ENCODE results near the gene LRCH1.

Gene LRCH1

DNA sequence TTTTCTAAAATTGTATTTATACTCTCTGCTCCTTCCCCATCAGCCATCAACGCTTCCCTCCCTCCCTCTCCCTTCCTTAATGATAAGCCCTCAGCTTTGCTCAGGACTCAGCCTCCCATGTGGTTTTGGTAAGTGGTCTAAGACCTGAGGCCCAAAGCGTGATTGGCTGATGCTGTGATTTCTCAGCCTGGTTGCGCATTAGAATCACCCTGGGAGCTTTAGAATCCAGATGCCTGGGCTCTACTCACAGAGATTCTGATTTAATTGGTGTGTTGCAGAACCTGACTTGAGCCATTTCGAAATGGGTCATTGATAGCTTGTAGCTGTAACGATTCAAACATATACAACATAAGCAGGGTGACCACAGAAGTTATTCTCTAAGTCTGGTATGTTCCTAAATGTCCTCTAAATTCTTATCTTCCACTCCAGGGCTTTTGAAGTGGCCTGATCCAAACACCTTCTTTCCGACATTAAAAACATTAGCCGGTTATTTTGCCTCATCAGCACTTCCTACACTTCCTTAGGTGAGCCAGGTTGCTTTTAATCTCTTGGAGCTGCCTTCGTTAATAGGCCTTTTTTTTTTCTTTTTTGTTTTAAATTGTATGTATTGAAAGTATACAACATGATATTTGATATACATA is 60.6 kb downstream of the LRCH1 start:
- no peak for DNase-seq
- TF ChIP-seq GATA1 (IDR thresholded peaks at IDR 0.05; ENCODE audit: low read depth, low read length) (no peak), POLR2A (IDR thresholded peaks at IDR 0.05; ENCODE audit: low read length) (no peak)

DNA sequence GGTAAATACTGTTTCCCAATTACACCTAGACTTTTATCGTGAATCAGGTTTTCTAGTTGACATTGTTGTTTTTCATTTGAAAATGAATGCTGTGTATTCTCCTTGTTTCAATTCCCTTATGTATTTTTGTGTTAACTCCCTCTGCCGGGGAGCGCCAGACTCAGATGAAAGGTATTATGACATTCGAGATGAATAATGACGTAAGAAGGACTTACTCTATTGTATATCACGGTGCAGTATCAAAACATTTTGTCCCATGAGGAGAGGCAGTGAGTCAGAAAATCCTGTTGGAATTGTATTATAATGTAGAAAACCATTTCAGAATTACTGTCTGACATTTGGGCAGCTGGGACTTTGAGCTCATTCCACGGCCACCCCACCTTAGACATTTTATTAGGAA is 61.6 kb downstream of the LRCH1 start:
- TF ChIP-seq GATA1 (IDR thresholded peaks at IDR 0.05; ENCODE audit: low read depth, low read length), result no peak
- TF ChIP-seq POLR2A (IDR thresholded peaks at IDR 0.05; ENCODE audit: low read length), result no peak
- no peak for DNase-seq

DNA sequence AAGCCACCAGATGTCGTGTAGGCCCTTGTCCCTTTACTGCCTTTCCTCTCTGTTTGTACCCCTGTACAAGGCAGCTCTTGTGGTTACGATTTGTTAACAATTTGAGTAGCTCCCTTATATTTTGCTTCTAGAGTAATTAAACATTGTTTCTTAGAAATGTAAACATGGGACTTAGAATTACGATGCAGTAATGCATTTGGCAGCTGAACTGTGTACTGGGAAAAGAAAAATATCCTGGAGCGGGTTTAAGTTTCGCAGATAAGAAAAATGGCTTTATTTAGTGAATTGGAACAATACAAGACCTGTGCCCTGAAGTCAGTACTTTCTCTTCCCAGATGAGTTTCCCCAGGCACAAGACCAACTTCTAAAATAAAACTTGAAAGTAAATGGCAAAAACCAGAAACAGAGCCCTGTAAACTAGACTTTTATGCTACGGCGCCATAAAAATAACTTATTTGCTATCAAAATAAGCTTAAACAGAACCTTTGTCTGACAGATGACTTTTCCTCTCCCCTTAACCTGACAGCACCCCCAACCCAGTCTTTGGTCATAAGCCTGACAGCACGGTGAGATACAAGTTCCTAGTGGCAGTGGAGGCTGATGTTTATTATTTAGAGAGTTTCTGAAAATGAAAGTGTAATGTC is 63.0 kb downstream of the LRCH1 start:
- TF ChIP-seq GATA1 (IDR thresholded peaks at IDR 0.05; ENCODE audit: low read depth, low read length), result no peak
- no peak for TF ChIP-seq POLR2A (IDR thresholded peaks at IDR 0.05; ENCODE audit: low read length)
- no peak for DNase-seq

DNA sequence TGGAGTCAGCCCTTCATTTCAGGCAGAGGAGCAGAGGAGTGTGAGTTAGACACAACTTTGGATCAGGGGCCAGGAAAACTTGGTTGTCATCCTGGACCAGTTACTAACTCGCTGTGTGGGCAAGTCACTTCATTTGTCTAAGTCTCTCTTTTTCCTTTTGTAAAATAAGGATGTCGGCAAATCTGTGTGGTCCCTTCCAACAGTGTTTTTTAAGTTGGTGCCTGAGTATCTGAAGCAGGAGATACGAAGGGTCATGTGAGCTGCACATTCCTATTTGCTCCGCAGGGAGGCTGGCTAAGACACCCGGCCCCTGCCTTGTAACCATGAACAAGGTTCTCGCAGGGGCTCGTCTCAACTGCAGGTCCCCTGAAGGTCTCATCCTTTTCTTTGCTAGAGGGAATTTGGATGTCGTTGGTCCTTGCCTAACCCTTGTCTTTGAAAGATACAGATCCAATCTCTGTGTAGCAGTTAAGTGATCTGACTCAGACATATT is 64.3 kb downstream of the LRCH1 start:
- peak in 1 of 2 experiments; percentile 6 for DNase-seq
- TF ChIP-seq GATA1 (IDR thresholded peaks at IDR 0.05; ENCODE audit: low read depth, low read length), result no peak
- TF ChIP-seq POLR2A (IDR thresholded peaks at IDR 0.05; ENCODE audit: low read length), result no peak

DNA sequence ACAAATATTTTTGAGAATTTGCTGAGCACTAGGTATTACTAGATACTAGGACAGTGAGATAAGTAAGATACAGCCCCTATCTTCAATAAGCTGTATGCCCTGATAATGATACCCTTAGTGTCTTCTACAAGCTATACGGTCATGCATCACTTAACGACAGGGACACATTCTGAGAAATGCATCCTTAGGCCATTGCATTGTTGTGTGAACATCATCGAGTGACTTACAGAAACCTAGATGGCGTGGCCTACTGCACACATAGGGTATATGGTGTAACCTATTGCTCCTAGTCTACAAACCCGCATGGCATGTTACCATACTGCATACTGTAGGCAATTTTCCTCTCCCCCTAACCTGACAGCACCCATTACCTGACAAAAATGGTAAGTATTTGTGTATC is 64.9 kb downstream of the LRCH1 start:
- peak in 1 of 2 experiments; percentile 25 for DNase-seq
- TF ChIP-seq GATA1 (IDR thresholded peaks at IDR 0.05; ENCODE audit: low read depth, low read length) (no peak), POLR2A (IDR thresholded peaks at IDR 0.05; ENCODE audit: low read length) (no peak)

DNA sequence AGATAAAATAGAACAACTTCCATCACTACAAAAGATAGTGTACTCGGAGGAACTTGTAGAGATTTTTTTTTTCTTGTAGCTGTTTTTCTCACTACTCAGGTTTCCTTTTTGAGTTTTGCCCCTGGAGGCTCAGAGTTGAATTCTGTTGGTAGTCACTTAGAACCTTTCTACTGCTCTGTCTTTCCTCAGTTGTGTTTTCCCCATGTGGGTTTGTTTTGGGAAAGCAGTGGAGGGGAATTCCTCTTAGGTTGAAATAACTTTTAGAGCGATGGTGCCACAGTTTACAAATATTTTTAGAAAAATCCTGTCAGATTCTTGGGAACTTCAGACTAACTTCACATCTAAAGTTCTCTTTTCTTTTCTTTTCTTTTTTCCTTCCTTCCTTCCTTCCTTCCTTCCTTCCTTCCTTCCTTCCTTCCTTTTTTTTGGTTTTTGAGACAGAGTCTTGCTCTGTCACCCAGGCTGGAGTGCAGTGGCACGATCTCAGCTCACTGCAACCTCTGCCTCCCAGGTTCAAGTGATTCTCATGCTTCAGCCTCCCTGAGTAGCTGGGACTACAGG is 65.8 kb downstream of the LRCH1 start:
- no peak for DNase-seq
- no peak for TF ChIP-seq POLR2A (IDR thresholded peaks at IDR 0.05; ENCODE audit: low read length)
- TF ChIP-seq GATA1 (IDR thresholded peaks at IDR 0.05; ENCODE audit: low read depth, low read length), result no peak

DNA sequence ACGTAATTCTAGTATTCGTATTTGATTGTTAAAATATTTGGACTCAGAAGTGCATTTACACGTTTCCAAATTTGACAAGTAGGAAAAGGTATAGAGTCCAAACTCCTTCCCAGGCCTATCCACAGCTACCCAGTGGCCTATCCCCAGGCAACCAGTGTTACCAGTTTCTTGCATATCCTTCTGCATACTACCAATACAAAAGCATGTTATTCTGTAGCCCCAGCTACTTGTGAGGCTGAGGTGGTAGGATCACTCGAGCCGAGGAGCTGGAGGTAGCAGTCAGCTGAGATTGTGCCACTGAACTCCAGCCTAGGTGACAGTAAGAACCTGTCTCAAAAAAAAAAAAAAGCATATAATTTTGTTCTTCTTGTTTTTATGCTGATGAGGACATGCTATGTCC is 67.1 kb downstream of the LRCH1 start:
- TF ChIP-seq GATA1 (IDR thresholded peaks at IDR 0.05; ENCODE audit: low read depth, low read length) (no peak), POLR2A (IDR thresholded peaks at IDR 0.05; ENCODE audit: low read length) (no peak)
- no peak for DNase-seq

DNA sequence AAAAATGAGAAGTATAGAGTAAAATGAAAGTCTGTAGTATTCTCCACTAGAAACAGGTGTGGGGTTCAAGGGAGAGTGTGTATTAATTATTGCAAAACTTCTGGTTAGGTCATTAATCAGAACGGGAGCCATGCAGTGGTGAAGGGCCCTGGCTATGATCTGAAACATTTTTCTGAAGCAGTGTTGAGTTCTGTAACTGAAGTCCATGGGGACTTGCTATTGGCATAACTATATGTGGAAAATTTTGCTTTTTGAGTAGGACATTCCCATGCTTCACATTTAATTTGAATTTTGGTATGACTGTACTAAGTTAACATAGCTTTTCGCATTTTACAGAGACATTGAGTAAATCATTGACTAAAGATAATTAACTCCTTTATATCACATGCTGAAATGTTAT is 67.5 kb downstream of the LRCH1 start:
- TF ChIP-seq GATA1 (IDR thresholded peaks at IDR 0.05; ENCODE audit: low read depth, low read length), result no peak
- TF ChIP-seq POLR2A (IDR thresholded peaks at IDR 0.05; ENCODE audit: low read length), result no peak
- no peak for DNase-seq

DNA sequence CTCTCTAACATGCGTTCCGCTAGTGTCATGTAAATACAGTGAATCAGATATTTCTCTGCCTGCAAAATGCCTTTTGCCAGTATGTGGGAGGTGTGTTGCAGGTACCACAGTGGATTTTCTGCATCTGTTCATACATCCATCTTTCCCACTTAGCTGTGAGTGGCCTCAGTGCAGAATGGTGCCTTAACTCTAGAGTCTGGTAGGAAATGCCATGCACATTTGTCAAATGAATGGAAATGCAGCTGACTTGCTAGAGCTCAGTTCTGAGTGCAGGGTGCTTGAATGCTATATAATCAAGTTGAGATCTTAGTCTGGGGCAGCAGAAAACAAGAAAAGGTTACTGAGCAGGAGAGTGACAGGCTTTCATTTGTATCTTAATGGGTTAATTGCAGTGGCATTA is 68.2 kb downstream of the LRCH1 start:
- no peak for DNase-seq
- TF ChIP-seq GATA1 (IDR thresholded peaks at IDR 0.05; ENCODE audit: low read depth, low read length) (no peak), POLR2A (IDR thresholded peaks at IDR 0.05; ENCODE audit: low read length) (no peak)

DNA sequence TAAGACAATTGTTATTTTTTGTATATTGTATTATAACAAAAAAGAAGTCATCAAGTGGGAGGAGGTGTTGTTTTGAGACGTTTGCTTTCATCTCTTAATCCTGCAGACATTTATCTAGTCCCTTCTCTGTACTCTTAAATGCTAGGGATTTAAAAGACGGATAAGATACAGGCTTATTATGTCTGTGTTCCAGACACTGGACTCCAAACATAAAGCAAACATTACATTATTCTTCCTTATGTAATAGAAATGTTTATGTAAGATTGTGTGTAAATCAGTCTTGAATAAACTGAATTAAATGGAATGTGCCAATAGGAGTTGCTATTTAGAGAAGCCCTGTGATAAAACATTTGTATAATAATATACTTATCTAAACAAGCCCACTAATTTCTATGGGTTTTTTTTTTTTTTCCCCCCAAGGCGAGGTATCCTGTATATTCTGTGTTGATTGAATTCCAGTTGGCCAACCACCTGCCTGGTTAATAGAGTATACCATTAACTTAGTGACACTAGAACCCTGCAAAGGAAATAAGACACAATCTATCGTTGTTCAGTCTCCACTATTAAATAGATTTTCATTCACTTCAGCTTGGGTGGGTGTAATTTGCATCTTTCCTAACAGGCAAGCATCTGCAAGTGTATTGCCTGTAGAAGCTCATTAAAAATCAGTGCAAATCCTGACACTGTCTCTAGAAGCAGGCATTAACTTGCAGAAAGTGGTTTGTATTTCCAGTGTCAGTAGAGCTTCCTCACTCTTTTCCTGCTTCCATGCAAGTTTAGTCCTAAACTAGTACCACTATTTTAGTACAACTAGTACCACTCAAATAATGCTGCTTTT is 69.0 kb downstream of the LRCH1 start:
- TF ChIP-seq POLR2A (IDR thresholded peaks at IDR 0.05; ENCODE audit: low read length), result no peak
- no peak for TF ChIP-seq GATA1 (IDR thresholded peaks at IDR 0.05; ENCODE audit: low read depth, low read length)
- DNase-seq, result no peak

DNA sequence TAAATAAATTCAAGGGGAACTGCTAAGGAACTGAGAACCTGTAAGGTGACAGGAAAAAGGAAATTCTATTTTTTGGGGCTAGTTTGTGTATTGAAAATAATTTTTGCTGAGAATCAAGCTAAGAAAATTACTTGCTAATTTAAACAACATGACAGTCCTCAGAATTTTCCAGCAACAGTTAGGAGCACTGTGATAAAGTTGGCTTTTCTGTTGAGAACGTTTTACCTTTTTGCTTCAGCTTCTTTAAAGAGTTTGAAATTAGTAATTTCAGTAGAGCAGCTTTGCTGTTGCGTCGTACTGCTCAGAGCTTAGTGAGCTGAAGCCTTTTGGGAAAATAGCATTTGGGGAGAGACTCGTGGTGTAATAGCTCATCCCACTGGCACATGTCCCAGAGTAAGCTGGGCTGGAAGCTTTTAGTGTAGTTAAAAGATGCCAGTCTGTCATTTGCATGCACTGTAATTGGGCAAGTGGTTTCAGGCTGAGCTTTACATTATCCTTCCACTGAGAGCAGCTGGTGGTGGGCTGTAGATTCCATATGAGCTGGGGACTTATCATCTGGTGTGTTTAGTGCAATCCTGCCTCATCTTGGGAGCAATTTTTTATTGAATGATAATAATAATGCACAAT is 69.8 kb downstream of the LRCH1 start:
- no peak for TF ChIP-seq POLR2A (IDR thresholded peaks at IDR 0.05; ENCODE audit: low read length)
- no peak for DNase-seq

DNA sequence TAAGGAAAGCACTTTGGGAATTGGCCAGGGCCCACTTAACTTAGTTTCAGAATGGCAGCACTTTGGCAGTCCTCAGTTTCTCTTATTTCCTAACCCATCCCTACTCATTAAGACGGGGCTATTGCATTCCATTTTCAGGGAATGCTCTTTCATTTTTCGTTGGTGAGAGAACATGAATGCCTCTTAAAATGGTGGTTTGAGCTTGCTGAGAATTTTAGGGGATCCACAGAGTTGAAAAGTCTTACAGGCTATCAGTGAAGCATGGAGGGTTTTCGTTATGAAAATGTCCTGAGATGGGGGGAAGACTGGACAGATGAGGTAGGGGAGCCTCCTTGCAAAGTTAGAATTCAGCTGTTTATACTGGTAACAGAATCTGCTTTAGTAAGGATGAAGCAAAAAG is 71.4 kb downstream of the LRCH1 start:
- TF ChIP-seq POLR2A (IDR thresholded peaks at IDR 0.05; ENCODE audit: low read length) (no peak), GATA1 (IDR thresholded peaks at IDR 0.05; ENCODE audit: low read depth, low read length) (no peak)
- DNase-seq, result no peak

DNA sequence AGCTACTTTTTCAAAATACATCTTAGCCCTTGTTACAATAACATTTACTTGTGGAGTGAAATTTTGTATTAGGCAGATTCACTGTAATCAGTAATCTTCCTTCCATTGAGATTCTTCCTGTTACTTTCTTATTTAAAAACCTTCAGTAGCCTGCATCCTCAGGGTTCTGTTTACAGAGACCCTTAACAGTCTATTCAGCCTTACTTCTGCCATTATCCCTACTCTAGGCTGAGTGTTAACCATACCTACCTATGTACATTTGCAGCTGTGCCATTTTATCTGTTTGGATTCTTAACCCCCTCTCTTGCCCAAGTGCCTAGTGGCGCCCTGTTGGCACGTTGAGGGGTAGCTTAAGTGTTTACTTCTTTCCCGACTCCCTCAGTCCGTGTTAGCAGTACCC is 71.9 kb downstream of the LRCH1 start:
- TF ChIP-seq GATA1 (IDR thresholded peaks at IDR 0.05; ENCODE audit: low read depth, low read length) (no peak), POLR2A (IDR thresholded peaks at IDR 0.05; ENCODE audit: low read length) (no peak)
- no peak for DNase-seq

DNA sequence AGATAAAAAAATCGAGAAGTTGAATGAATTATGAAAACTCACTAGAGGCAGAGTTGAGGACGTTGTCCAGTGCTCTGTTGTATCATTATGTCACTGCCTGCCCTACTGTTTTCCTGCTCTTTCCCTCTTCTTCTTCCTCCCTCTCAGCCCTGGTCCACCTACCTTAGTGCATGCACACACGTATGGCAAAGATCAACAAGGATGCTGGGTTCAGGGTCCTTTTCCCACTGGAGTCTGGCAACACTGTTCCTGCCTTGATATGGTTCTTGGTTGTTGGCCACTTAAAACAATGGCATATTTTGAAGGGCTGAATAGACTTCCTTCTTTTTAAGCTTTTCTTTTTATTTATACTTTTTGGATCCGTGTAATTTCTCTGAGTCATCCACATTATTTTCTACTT is 74.5 kb downstream of the LRCH1 start:
- no peak for DNase-seq
- TF ChIP-seq GATA1 (IDR thresholded peaks at IDR 0.05; ENCODE audit: low read depth, low read length) (no peak), POLR2A (IDR thresholded peaks at IDR 0.05; ENCODE audit: low read length) (no peak)

Measured in erythroblast (primary cell).